NT2/D1 (cell line): ENCODE results near the gene TGM3.

ENCODE experiments used
- SUZ12 ChIP-seq: IDR thresholded peaks from 2 replicates; pipeline ENCODE4 v1.6.1; 2011; ENCODE audit not compliant: insufficient read length, insufficient read depth; ENCODE audit errors: extremely low read depth
- YY1 ChIP-seq: IDR thresholded peaks from 2 replicates; pipeline ENCODE4 v1.6.1; 2011; ENCODE audit not compliant: insufficient read length, insufficient read depth

- no peak for TF ChIP-seq YY1
- TF ChIP-seq SUZ12: no peak
Observed at GRCh38 chr20:2293486-2293885, 2.3 kb upstream of the TGM3 start.
